Choroid plexus epithelial cell (primary cell): Measurements from ENCODE around the gene SYCE1L.

ENCODE experiments used
- DNase-seq: peaks from one replicate; pipeline ENCODE4 v3.0.0-alpha.2; 2010; ENCODE audit warnings: low read depth
- H3K4me3 ChIP-seq: 2 replicates; pipeline ENCODE4 v1.5.1; 2011; ENCODE audit warnings: low read depth, mild to moderate bottlenecking, control low read depth, low read length, moderate library complexity
- TF ChIP-seq, protein P1 (sequence below): conservative IDR thresholded peaks from 2 replicates; pipeline ENCODE4 v1.5.1; 2011; ENCODE audit warnings: low read depth, mild to moderate bottlenecking, control low read depth, inconsistent platforms, low read length, moderate library complexity

SYCE1L gene

DNA sequence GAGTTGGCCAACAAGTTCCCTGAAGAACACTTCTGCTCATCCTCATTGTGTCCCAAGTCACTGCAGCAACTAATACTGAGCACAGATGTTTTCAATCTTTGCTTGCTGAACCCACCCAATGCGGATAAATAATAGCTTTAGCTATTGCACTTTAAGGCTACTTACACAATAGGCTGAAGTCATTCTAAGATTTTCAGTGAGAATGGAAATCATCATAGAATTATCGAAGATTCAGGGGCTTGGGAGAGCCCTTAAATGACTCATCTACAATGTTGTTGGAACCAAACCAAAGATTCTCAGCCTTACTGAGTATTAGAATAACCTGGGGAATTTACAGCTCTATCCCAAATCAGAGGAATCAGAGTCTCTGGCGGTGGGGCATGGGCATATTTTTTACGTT, 51.2 kb downstream of the SYCE1L start:
- no peak overlapping the region for H3K4me3 ChIP-seq
- peak; percentile 47 for DNase-seq
- TF ChIP-seq, protein P1, sequence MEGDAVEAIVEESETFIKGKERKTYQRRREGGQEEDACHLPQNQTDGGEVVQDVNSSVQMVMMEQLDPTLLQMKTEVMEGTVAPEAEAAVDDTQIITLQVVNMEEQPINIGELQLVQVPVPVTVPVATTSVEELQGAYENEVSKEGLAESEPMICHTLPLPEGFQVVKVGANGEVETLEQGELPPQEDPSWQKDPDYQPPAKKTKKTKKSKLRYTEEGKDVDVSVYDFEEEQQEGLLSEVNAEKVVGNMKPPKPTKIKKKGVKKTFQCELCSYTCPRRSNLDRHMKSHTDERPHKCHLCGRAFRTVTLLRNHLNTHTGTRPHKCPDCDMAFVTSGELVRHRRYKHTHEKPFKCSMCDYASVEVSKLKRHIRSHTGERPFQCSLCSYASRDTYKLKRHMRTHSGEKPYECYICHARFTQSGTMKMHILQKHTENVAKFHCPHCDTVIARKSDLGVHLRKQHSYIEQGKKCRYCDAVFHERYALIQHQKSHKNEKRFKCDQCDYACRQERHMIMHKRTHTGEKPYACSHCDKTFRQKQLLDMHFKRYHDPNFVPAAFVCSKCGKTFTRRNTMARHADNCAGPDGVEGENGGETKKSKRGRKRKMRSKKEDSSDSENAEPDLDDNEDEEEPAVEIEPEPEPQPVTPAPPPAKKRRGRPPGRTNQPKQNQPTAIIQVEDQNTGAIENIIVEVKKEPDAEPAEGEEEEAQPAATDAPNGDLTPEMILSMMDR = no peak
